Neuronal stem cell (in vitro differentiated cells): ENCODE data around the gene TBC1D22A.

Experiments used
- DNase-seq: peaks from one replicate; pipeline ENCODE4 v3.0.0-alpha.2; 2013; ENCODE audit warnings: low spot score
- H2AFZ ChIP-seq: one replicate; pipeline ENCODE4 v1.6.1; 2013; ENCODE audit warnings: mild to moderate bottlenecking, low read length, inconsistent platforms
- H2AK5ac ChIP-seq: 2 replicates; pipeline ENCODE4 v1.6.1; 2013; ENCODE audit warnings: low read depth, mild to moderate bottlenecking, inconsistent platforms, low read length, moderate library complexity, mixed read lengths
- H2BK120ac ChIP-seq: 2 replicates; pipeline ENCODE4 v1.6.1; 2013; ENCODE audit warnings: low read depth, mild to moderate bottlenecking, inconsistent platforms, low read length, moderate library complexity, mixed read lengths
- H2BK12ac ChIP-seq: one replicate; pipeline ENCODE4 v1.6.1; 2013; ENCODE audit warnings: low read length, inconsistent platforms
- H2BK15ac ChIP-seq: 2 replicates; pipeline ENCODE4 v1.6.1; 2013; ENCODE audit warnings: mild to moderate bottlenecking, low read length, inconsistent platforms, mixed read lengths
- H2BK5ac ChIP-seq: one replicate; pipeline ENCODE4 v1.6.1; 2013; ENCODE audit warnings: inconsistent platforms, mild to moderate bottlenecking, low read length, moderate library complexity
- H3K14ac ChIP-seq: one replicate; pipeline ENCODE4 v1.6.1; 2013; ENCODE audit warnings: low read length, inconsistent platforms
- H3K18ac ChIP-seq: 2 replicates; pipeline ENCODE4 v1.6.1; 2013; ENCODE audit warnings: low read length, inconsistent platforms
- H3K23ac ChIP-seq: 2 replicates; pipeline ENCODE4 v1.6.1; 2013; ENCODE audit warnings: low read depth, mild to moderate bottlenecking, mixed read lengths, low read length, inconsistent platforms; ENCODE audit not compliant: poor library complexity
- H3K27ac ChIP-seq: replicated peaks from 3 replicates; pipeline ENCODE4 v1.5.1; 2013; ENCODE audit warnings: low read length, inconsistent platforms
- H3K27me3 ChIP-seq, 3 experiments: 2 replicates each; pipeline ENCODE4 v1.6.1; 2013; ENCODE audit warnings: low read length in 3 of 3, mild to moderate bottlenecking in 2 of 3, inconsistent platforms in 1 of 3, low read depth in 1 of 3, mixed read lengths in 1 of 3, moderate library complexity in 1 of 3; ENCODE audit not compliant: control insufficient read depth in 3 of 3, insufficient read depth in 3 of 3
- H3K36me3 ChIP-seq, 2 donors: replicated peaks in 1 of 2; 2 replicates each; pipeline ENCODE4 v1.6.1; 2013; ENCODE audit warnings: low read length in 2 of 2; ENCODE audit not compliant: control insufficient read depth in 2 of 2, insufficient read depth in 2 of 2
- H3K4ac ChIP-seq: 2 replicates; pipeline ENCODE4 v1.6.1; 2013; ENCODE audit warnings: inconsistent platforms, mild to moderate bottlenecking, low read length, moderate library complexity
- H3K4me1 ChIP-seq, 2 donors: 1 replicate in 1 of 2; 2 replicates in 1 of 2; pipeline ENCODE4 v1.6.1; 2013; ENCODE audit warnings: low read length in 2 of 2, low read depth in 1 of 2; ENCODE audit not compliant: control insufficient read depth in 2 of 2, insufficient read depth in 1 of 2
- H3K4me2 ChIP-seq: one replicate; pipeline ENCODE4 v1.6.1; 2013; ENCODE audit warnings: mild to moderate bottlenecking, low read length, inconsistent platforms; ENCODE audit not compliant: insufficient read depth, poor library complexity, severe bottlenecking
- H3K4me3 ChIP-seq, 2 donors: 2 replicates each; pipeline ENCODE4 v1.5.1; 2013; ENCODE audit warnings: low read length in 2 of 2, mild to moderate bottlenecking in 2 of 2, inconsistent platforms in 1 of 2, moderate library complexity in 1 of 2
- H3K79me1 ChIP-seq: one replicate; pipeline ENCODE4 v1.6.1; 2013; ENCODE audit warnings: low read depth, mild to moderate bottlenecking, inconsistent platforms, low read length, moderate library complexity
- H3K9ac ChIP-seq: one replicate; pipeline ENCODE4 v1.6.1; 2013; ENCODE audit warnings: mild to moderate bottlenecking, low read depth, low read length, inconsistent platforms; ENCODE audit not compliant: poor library complexity
- H3K9me3 ChIP-seq, 2 donors: replicated peaks in 1 of 2; 2 replicates each; pipeline versions ENCODE3 to v1.6.1; 2013; ENCODE audit warnings: low read length in 2 of 2, mild to moderate bottlenecking in 2 of 2, inconsistent platforms in 1 of 2, low read depth in 1 of 2, mixed read lengths in 1 of 2, moderate library complexity in 1 of 2; ENCODE audit not compliant: control insufficient read depth in 2 of 2, insufficient read depth in 1 of 2
- H4K8ac ChIP-seq: one replicate; pipeline ENCODE4 v1.6.1; 2013; ENCODE audit warnings: low read depth, mild to moderate bottlenecking, inconsistent platforms, low read length, moderate library complexity
- H4K91ac ChIP-seq: one replicate; pipeline ENCODE4 v1.6.1; 2013; ENCODE audit warnings: low read length, low read depth, mild to moderate bottlenecking, inconsistent platforms; ENCODE audit not compliant: poor library complexity
- WGBS, 2 donors: extraction: QIAGEN DNeasy Blood & Tissue Kit; methylation state at CpG; one replicate each; pipeline ENCODE4 v1.1.7; 2013; ENCODE audit warnings: missing lambda C conversion rate in 2 of 2, mixed read lengths in 1 of 2; ENCODE audit not compliant: insufficient read length in 2 of 2, insufficient replicate concordance in 1 of 2; ENCODE audit errors: extremely low coverage in 2 of 2; 5-methylcytosine and 5-hydroxymethylcytosine counted together

TBC1D22A gene

DNA sequence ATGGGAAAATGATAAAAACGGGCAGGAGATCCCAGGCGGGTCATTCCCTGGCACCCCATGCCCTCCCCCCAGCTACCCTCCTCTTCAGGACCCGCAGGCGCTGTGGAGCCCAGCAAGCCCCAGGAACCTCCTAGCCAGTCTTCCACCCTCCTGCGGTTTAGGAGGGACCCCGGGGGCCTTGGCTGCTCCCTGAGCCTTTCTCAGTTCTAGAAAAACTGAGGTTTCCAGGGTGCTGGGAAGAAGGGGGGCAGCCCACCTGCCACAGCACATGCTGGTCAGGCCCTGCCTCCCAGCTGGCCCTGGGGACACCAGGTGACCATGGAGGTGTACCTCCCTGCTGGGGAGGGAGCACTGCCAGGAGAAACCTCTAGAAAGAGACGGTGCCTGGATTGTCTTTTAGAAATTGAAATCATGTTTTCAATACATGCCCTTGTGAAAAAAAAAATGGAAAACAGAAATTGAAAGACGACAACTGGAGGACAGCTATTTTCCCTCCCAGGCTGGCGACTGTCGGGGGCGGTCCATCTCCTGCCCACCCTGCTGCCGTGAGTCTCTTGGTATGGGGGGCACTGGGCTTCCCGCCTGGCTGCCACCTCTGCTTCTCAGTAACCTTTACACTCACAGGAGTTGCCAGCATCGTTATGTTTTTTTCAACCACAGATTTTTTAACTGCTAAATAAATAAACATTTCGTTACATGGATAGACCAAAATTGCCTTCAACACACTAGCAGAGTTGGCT is 398.5 kb downstream of the TBC1D22A start:
- H2BK15ac ChIP-seq, result no peak overlapping the region
- H2BK12ac ChIP-seq, result no peak overlapping the region
- no peak overlapping the region for H4K91ac ChIP-seq
- peaks cover 20 to 23% of the 10 kb centered on the region in 2 donors for H3K4me1 ChIP-seq
- no peak overlapping the region for H4K8ac ChIP-seq
- H3K27me3 ChIP-seq, result peaks cover 0 to 6% (median 0%) of the 10 kb centered on the region in 3 experiments
- no peak overlapping the region for H3K18ac ChIP-seq
- no CpG with 5 or more reads among the region's 15 CpGs for WGBS, 2 donors
- peaks cover 0 to 6% of the 10 kb centered on the region in 2 donors for H3K36me3 ChIP-seq
- H2AFZ ChIP-seq, result no peak overlapping the region
- H3K79me1 ChIP-seq, result peaks cover 7% of the 10 kb centered on the region
- H2AK5ac ChIP-seq, result no peak overlapping the region
- H3K4ac ChIP-seq, result no peak overlapping the region
- no peak overlapping the region for H2BK5ac ChIP-seq
- no peak overlapping the region for H3K4me3 ChIP-seq
- no peak overlapping the region for H3K14ac ChIP-seq
- no peak overlapping the region for H2BK120ac ChIP-seq
- H3K27ac ChIP-seq, result no peak overlapping the region
- peaks cover 0 to 6% of the 10 kb centered on the region in 2 donors for H3K9me3 ChIP-seq
- H3K23ac ChIP-seq, result no peak overlapping the region
- no peak overlapping the region for H3K9ac ChIP-seq
- H3K4me2 ChIP-seq, result no peak overlapping the region
- no peak for DNase-seq

DNA sequence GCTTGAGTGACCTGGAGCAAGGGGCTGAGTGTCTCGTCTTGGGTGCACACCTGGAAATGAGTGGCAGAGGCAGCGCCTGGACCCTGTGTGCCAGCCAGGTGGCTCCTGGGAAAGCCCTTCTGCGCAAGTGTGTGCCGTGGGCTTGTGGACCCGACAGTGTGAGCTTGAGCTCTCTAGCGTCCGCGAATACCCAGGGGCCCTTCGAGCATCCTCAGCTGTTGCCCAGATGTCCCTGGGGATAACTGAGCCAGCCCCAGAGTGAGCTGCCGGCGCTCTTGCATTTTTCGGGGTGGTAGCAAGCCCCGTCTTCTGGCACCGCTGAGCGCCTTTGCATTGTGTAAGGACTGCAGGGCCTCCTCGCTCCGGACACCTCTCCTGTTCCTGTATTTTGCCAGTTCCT is 399.2 kb downstream of the TBC1D22A start:
- no peak overlapping the region for H3K4me3 ChIP-seq
- no peak overlapping the region for H2AFZ ChIP-seq
- H3K36me3 ChIP-seq, result peaks cover 0 to 6% of the 10 kb centered on the region in 2 donors
- H3K14ac ChIP-seq, result no peak overlapping the region
- no peak overlapping the region for H3K27ac ChIP-seq
- peaks cover 10% of the 10 kb centered on the region for H3K79me1 ChIP-seq
- H2BK120ac ChIP-seq, result no peak overlapping the region
- H2BK12ac ChIP-seq, result no peak overlapping the region
- no CpG with 5 or more reads among the region's 17 CpGs for WGBS, 2 donors
- H4K8ac ChIP-seq, result no peak overlapping the region
- peaks cover 22 to 23% of the 10 kb centered on the region in 2 donors for H3K4me1 ChIP-seq
- no peak overlapping the region for H3K23ac ChIP-seq
- no peak overlapping the region for H3K9ac ChIP-seq
- no peak overlapping the region for H4K91ac ChIP-seq
- peaks cover 1 to 6% of the 10 kb centered on the region in 2 donors for H3K9me3 ChIP-seq
- H3K27me3 ChIP-seq, result peaks cover 0 to 6% (median 0%) of the 10 kb centered on the region in 3 experiments
- H2BK15ac ChIP-seq, result no peak overlapping the region
- H2BK5ac ChIP-seq, result no peak overlapping the region
- H3K18ac ChIP-seq, result no peak overlapping the region
- no peak for DNase-seq
- no peak overlapping the region for H3K4ac ChIP-seq
- no peak overlapping the region for H2AK5ac ChIP-seq
- no peak overlapping the region for H3K4me2 ChIP-seq

DNA sequence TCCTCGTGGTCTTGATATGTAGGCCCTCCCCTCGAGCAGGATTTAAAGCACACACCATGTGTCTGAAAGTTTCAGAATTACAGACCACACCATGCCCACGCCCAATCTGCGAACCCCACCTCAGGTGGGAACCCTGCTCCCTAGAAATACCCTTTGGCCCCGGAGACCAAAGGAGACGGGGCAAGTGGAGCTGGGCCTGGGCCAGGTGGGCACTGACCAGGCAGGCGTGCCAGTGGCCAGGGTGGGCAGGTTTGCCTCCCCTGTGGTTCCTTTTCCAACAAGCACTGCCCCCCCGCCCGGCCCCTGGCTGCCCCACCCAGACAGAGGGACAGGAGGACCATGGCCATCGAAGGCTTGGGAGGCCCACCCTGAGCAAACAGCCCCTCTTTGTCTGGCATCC is 400.4 kb downstream of the TBC1D22A start:
- no peak overlapping the region for H2BK120ac ChIP-seq
- WGBS, 2 donors, result no CpG with 5 or more reads among the region's 10 CpGs

DNA sequence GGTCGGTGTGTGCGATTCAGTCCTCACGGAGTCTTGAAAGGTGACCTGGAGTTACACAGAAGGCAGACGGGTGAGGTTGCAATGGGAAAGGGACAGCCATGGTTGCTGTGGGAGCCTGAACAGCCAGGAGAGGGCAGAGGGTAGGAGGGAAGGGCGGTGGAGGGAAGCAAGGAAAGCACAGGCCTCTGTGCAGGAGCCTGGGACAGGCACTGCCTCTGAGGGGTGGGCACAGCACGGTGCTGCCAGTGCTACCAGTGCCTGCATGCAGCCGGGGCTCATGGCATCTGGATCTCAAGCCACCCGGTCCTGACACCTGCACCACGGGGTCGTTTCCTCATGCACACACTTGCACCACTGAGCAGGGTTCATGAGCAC is 401.0 kb downstream of the TBC1D22A start:
- DNase-seq, result no peak
- no peak overlapping the region for H3K4ac ChIP-seq
- H3K27ac ChIP-seq, result no peak overlapping the region
- H3K27me3 ChIP-seq, result peaks cover 0 to 6% (median 0%) of the 10 kb centered on the region in 3 experiments
- no peak overlapping the region for H3K14ac ChIP-seq
- no peak overlapping the region for H3K4me2 ChIP-seq
- no CpG with 5 or more reads among the region's 10 CpGs for WGBS, 2 donors
- no peak overlapping the region for H2BK15ac ChIP-seq
- no peak overlapping the region for H3K4me3 ChIP-seq
- no peak overlapping the region for H3K9ac ChIP-seq
- no peak overlapping the region for H2AK5ac ChIP-seq
- peaks cover 20 to 22% of the 10 kb centered on the region in 2 donors for H3K4me1 ChIP-seq
- no peak overlapping the region for H4K91ac ChIP-seq
- no peak overlapping the region for H3K23ac ChIP-seq
- H3K79me1 ChIP-seq, result peaks cover 10% of the 10 kb centered on the region
- no peak overlapping the region for H2BK5ac ChIP-seq
- H2BK12ac ChIP-seq, result no peak overlapping the region
- no peak overlapping the region for H2AFZ ChIP-seq
- H3K18ac ChIP-seq, result peak overlapping the region; percentile 59
- no peak overlapping the region for H4K8ac ChIP-seq
- H3K36me3 ChIP-seq, result peaks cover 0 to 6% of the 10 kb centered on the region in 2 donors
- peaks cover 6 to 14% of the 10 kb centered on the region in 2 donors for H3K9me3 ChIP-seq
- no peak overlapping the region for H2BK120ac ChIP-seq

More for the DNA sequence above, 400.4 kb downstream of the TBC1D22A start:
- no peak overlapping the region for H3K4me3 ChIP-seq
- no peak overlapping the region for H3K27ac ChIP-seq
- no peak overlapping the region for H2AK5ac ChIP-seq
- peaks cover 22% of the 10 kb centered on the region in 2 donors for H3K4me1 ChIP-seq
- H3K79me1 ChIP-seq, result peaks cover 10% of the 10 kb centered on the region
- H4K8ac ChIP-seq, result no peak overlapping the region
- no peak for DNase-seq
- peaks cover 0 to 6% (median 0%) of the 10 kb centered on the region in 3 experiments for H3K27me3 ChIP-seq
- peaks cover 0 to 6% of the 10 kb centered on the region in 2 donors for H3K36me3 ChIP-seq
- no peak overlapping the region for H2AFZ ChIP-seq
- H3K18ac ChIP-seq, result no peak overlapping the region
- H3K9ac ChIP-seq, result no peak overlapping the region
- H3K9me3 ChIP-seq, result peaks cover 6 to 13% of the 10 kb centered on the region in 2 donors
- H2BK5ac ChIP-seq, result no peak overlapping the region
- no peak overlapping the region for H2BK12ac ChIP-seq
- no peak overlapping the region for H3K4me2 ChIP-seq
- H4K91ac ChIP-seq, result no peak overlapping the region
- H3K23ac ChIP-seq, result no peak overlapping the region
- H3K14ac ChIP-seq, result no peak overlapping the region
- no peak overlapping the region for H3K4ac ChIP-seq
- no peak overlapping the region for H2BK15ac ChIP-seq
